SK-N-SH treated with all-trans-retinoic acid at 6 μM for 48 hours (cell line): ENCODE data around the gene LGR4.

Experiments used
- BACH2 ChIP-seq: fragments of 250-450 bp; sonication (Bioruptor Pico); IDR thresholded peaks from 2 replicates; pipeline ENCODE4 v1.9.0; 2021; ENCODE audit warnings: mild to moderate bottlenecking, borderline replicate concordance
- CSRNP3 ChIP-seq: fragments of 250-450 bp; sonication (Bioruptor Pico); IDR thresholded peaks from 2 replicates; pipeline ENCODE4 v1.5.1; 2021; ENCODE audit warnings: mild to moderate bottlenecking, moderate library complexity
- ESRRG ChIP-seq: fragments of 250-450 bp; sonication (Bioruptor Pico); IDR thresholded peaks from 2 replicates; pipeline ENCODE4 v1.6.1; 2021; ENCODE audit warnings: mild to moderate bottlenecking
- GLIS3 ChIP-seq: fragments of 250-450 bp; sonication (Bioruptor Pico); IDR thresholded peaks from 2 replicates; pipeline ENCODE4 v1.5.0; 2020; ENCODE audit warnings: mild to moderate bottlenecking, moderate library complexity
- ISL1 ChIP-seq: fragments of 250-450 bp; sonication (Bioruptor Pico); IDR thresholded peaks from 2 replicates; pipeline ENCODE4 v2.1.2; 2022; ENCODE audit warnings: mild to moderate bottlenecking, moderate library complexity
- PATZ1 ChIP-seq: fragments of 250-450 bp; sonication (Bioruptor Pico); IDR thresholded peaks from 2 replicates; pipeline ENCODE4 v1.8.0; 2020; ENCODE audit warnings: mild to moderate bottlenecking, moderate library complexity, borderline replicate concordance
- PPARA ChIP-seq: fragments of 250-450 bp; sonication (Bioruptor Pico); IDR thresholded peaks from 2 replicates; pipeline ENCODE4 v1.5.0; 2020; ENCODE audit warnings: mild to moderate bottlenecking, borderline replicate concordance
- RARB ChIP-seq: fragments of 250-450 bp; sonication (Bioruptor Pico); IDR thresholded peaks from 2 replicates; pipeline ENCODE4 v1.8.0; 2021; ENCODE audit warnings: mild to moderate bottlenecking, moderate library complexity
- TSHZ2 ChIP-seq: fragments of 250-450 bp; sonication (Bioruptor Pico); IDR thresholded peaks from 2 replicates; pipeline ENCODE4 v1.5.0; 2020; ENCODE audit warnings: mild to moderate bottlenecking, moderate library complexity
- ZC3H10 ChIP-seq: fragments of 250-450 bp; sonication (Bioruptor Pico); IDR thresholded peaks from 2 replicates; pipeline ENCODE4 v1.5.1; 2021; ENCODE audit warnings: mild to moderate bottlenecking, moderate library complexity
- ZFP3 ChIP-seq: fragments of 250-450 bp; sonication (Bioruptor Pico); IDR thresholded peaks from 2 replicates; pipeline ENCODE4 v1.5.0; 2020; ENCODE audit warnings: mild to moderate bottlenecking, moderate library complexity
- ZNF8 ChIP-seq: fragments of 450-650 bp; formaldehyde crosslinking; IDR thresholded peaks from 2 replicates; pipeline ENCODE4 v1.5.0; 2020; ENCODE audit warnings: mild to moderate bottlenecking, moderate library complexity

- TF ChIP-seq RARB (CRISPR knock-in tag) (no peak), CSRNP3 (CRISPR knock-in tag) (no peak), ZFP3 (no peak), PATZ1 (CRISPR knock-in tag) (no peak), ESRRG (CRISPR knock-in tag) (no peak), GLIS3 (CRISPR knock-in tag) (no peak), BACH2 (CRISPR knock-in tag) (no peak), TSHZ2 (CRISPR knock-in tag) (no peak), ISL1 (CRISPR knock-in tag) (no peak), ZC3H10 (CRISPR knock-in tag) (no peak), ZNF8 (CRISPR knock-in tag) (no peak), PPARA (CRISPR knock-in tag) (no peak)
Observed at GRCh38 chr11:27375370-27375769, 97.2 kb downstream of the LGR4 start.
